Measurements from ENCODE around the gene DNM3.

Gene DNM3

GRCh38 chr1:171884475-171884874 lies 43.2 kb downstream of the DNM3 start:
- Histone ChIP-seq H3K36me3 (ENCODE audit: control insufficient read depth in 1 of 2, insufficient read depth in 2 of 2, low read length in 2 of 2) (no peaks in the 10 kb centered on the region), H3K4me3 (ENCODE audit: low read depth in 1 of 2, low read length in 2 of 2) (no peak overlapping the region), H3K27ac (ENCODE audit: low read depth, low read length) (no peak overlapping the region), H3K9ac (ENCODE audit: low read depth in 1 of 2, low read length in 2 of 2) (no peak overlapping the region), H3K27me3 (ENCODE audit: control insufficient read depth in 1 of 2, insufficient read depth in 2 of 2, low read length in 2 of 2) (no peaks in the 10 kb centered on the region), H3K9me3 (ENCODE audit: control insufficient read depth in 1 of 2, low read length in 2 of 2) (no peaks in the 10 kb centered on the region), H3K4me1 (ENCODE audit: control insufficient read depth in 1 of 2, insufficient read depth in 2 of 2, low read length in 2 of 2) (peaks cover 5 to 10% of the 10 kb centered on the region in 2 donors)

GRCh38 chr1:171890131-171890530 lies 48.8 kb downstream of the DNM3 start:
- Histone ChIP-seq H3K9ac (ENCODE audit: low read depth in 1 of 2, low read length in 2 of 2) (no peak overlapping the region), H3K4me1 (ENCODE audit: control insufficient read depth in 1 of 2, insufficient read depth in 2 of 2, low read length in 2 of 2) (no peaks in the 10 kb centered on the region), H3K4me3 (ENCODE audit: low read depth in 1 of 2, low read length in 2 of 2) (no peak overlapping the region), H3K9me3 (ENCODE audit: control insufficient read depth in 1 of 2, low read length in 2 of 2) (no peaks in the 10 kb centered on the region), H3K36me3 (ENCODE audit: control insufficient read depth in 1 of 2, insufficient read depth in 2 of 2, low read length in 2 of 2) (no peaks in the 10 kb centered on the region), H3K27me3 (ENCODE audit: control insufficient read depth in 1 of 2, insufficient read depth in 2 of 2, low read length in 2 of 2) (no peaks in the 10 kb centered on the region), H3K27ac (ENCODE audit: low read depth, low read length) (no peak overlapping the region)

DNA sequence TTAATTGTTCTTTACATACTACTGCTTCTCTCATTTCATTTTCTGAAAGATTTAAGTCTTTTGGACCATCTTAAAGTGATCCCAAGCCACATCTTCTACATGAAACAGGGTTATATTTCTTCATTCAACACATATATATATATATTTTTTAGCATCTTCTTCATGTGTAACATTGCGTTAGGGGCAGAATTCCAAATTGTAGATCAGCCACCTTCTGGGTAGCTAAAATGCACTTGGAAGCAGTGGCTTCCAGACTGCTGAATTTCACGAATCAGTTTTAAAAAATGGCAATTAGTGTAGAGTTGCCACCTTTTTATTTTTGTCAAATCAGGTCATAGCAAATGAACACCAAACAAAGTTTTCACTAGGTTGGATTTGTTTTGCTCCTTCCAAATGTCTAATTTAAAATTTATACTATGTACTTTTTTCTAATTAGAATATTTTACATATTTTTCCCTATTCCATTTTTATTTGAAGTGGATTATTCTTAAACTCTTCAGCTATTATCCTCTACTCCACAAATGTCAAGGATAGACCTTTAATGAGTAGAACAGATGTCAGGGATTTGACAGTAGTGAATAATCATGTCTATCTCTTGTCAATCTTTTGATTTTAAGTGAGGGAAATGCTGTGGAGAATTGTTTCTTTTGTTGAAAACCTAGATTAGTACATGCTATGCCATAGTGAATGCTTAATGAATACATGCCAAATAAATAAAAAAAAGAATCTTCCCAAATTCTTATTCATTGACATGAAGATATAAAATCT lies 55.8 kb downstream of the DNM3 start:
- H3K27ac ChIP-seq (ENCODE audit: low read depth, low read length): no peak overlapping the region
- no peaks in the 10 kb centered on the region for H3K9me3 ChIP-seq (ENCODE audit: control insufficient read depth in 1 of 2, low read length in 2 of 2)
- no peaks in the 10 kb centered on the region for H3K36me3 ChIP-seq (ENCODE audit: control insufficient read depth in 1 of 2, insufficient read depth in 2 of 2, low read length in 2 of 2)
- no peaks in the 10 kb centered on the region for H3K27me3 ChIP-seq (ENCODE audit: control insufficient read depth in 1 of 2, insufficient read depth in 2 of 2, low read length in 2 of 2)
- H3K9ac ChIP-seq (ENCODE audit: low read depth in 1 of 2, low read length in 2 of 2): no peak overlapping the region
- no peak overlapping the region for H3K4me3 ChIP-seq (ENCODE audit: low read depth in 1 of 2, low read length in 2 of 2)
- H3K4me1 ChIP-seq (ENCODE audit: control insufficient read depth in 1 of 2, insufficient read depth in 2 of 2, low read length in 2 of 2): no peaks in the 10 kb centered on the region

DNA sequence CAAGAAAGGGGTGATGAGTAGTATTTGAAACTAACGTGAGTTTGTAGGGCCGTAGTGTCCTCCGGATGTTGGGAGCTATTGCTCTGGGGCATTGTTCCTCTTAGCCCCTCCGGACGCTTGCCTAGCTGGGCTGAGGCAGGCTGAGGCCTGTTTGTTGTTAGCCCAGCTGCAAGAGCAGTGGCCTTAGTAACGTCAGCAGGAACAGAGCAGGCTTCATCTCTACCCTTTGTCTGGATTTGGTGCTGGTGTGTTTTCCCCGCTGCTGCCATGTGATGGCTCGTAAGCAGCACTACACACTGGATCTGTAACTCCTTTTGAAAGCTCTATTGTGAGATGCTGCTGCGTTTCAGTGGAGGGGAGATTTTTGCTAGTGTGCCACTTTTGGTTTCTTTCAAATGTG lies 57.6 kb downstream of the DNM3 start:
- no peaks in the 10 kb centered on the region for H3K36me3 ChIP-seq (ENCODE audit: control insufficient read depth in 1 of 2, insufficient read depth in 2 of 2, low read length in 2 of 2)
- H3K27ac ChIP-seq (ENCODE audit: low read depth, low read length): no peak overlapping the region
- no peaks in the 10 kb centered on the region for H3K27me3 ChIP-seq (ENCODE audit: control insufficient read depth in 1 of 2, insufficient read depth in 2 of 2, low read length in 2 of 2)
- H3K9ac ChIP-seq (ENCODE audit: low read depth in 1 of 2, low read length in 2 of 2): no peak overlapping the region
- H3K9me3 ChIP-seq (ENCODE audit: control insufficient read depth in 1 of 2, low read length in 2 of 2): no peaks in the 10 kb centered on the region
- no peaks in the 10 kb centered on the region for H3K4me1 ChIP-seq (ENCODE audit: control insufficient read depth in 1 of 2, insufficient read depth in 2 of 2, low read length in 2 of 2)
- H3K4me3 ChIP-seq (ENCODE audit: low read depth in 1 of 2, low read length in 2 of 2): no peak overlapping the region

DNA sequence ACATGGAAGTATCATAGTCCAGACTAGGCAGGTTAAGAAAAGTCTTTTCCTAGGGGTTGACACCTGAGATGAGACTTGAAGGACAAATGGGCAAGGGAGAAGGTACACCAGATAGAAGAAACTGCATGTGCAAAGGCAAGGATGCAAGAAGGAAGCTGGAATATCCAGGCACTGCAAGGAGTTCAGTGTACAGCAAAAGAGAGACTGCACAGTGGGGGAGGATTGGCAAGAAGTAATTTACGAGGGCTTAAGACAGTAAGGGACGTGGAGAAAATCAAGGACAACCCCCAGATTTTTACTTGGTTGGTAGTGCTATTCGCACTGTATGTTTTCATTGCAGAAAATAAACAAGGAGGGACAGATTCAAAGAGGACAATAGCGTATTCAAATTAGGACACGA lies 58.5 kb downstream of the DNM3 start:
- no peaks in the 10 kb centered on the region for H3K4me1 ChIP-seq (ENCODE audit: control insufficient read depth in 1 of 2, insufficient read depth in 2 of 2, low read length in 2 of 2)
- no peaks in the 10 kb centered on the region for H3K36me3 ChIP-seq (ENCODE audit: control insufficient read depth in 1 of 2, insufficient read depth in 2 of 2, low read length in 2 of 2)
- H3K9me3 ChIP-seq (ENCODE audit: control insufficient read depth in 1 of 2, low read length in 2 of 2): no peaks in the 10 kb centered on the region
- no peak overlapping the region for H3K27ac ChIP-seq (ENCODE audit: low read depth, low read length)
- H3K4me3 ChIP-seq (ENCODE audit: low read depth in 1 of 2, low read length in 2 of 2): no peak overlapping the region
- no peak overlapping the region for H3K9ac ChIP-seq (ENCODE audit: low read depth in 1 of 2, low read length in 2 of 2)
- H3K27me3 ChIP-seq (ENCODE audit: control insufficient read depth in 1 of 2, insufficient read depth in 2 of 2, low read length in 2 of 2): no peaks in the 10 kb centered on the region

DNA sequence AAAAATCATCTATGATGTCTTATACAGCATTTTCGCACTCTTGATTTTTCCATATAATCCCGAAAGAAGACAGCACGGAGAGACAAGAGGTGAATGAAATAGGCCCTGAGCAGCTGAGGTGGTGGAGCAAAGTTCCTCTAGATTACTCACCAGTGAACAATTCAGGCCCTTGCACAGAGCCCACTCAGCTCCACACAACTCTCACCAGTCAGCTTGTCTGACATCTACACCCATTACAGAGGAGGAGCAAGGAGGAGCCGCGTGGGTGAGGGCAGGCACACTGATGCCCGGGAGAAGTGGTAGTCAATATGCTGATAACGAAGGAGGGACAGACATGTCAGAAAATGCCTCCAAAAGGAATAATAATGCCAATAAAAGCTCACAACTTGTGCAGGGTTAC lies 59.9 kb downstream of the DNM3 start:
- no peaks in the 10 kb centered on the region for H3K9me3 ChIP-seq (ENCODE audit: control insufficient read depth in 1 of 2, low read length in 2 of 2)
- H3K4me1 ChIP-seq (ENCODE audit: control insufficient read depth in 1 of 2, insufficient read depth in 2 of 2, low read length in 2 of 2): no peaks in the 10 kb centered on the region
- no peak overlapping the region for H3K4me3 ChIP-seq (ENCODE audit: low read depth in 1 of 2, low read length in 2 of 2)
- H3K36me3 ChIP-seq (ENCODE audit: control insufficient read depth in 1 of 2, insufficient read depth in 2 of 2, low read length in 2 of 2): no peaks in the 10 kb centered on the region
- no peaks in the 10 kb centered on the region for H3K27me3 ChIP-seq (ENCODE audit: control insufficient read depth in 1 of 2, insufficient read depth in 2 of 2, low read length in 2 of 2)
- H3K9ac ChIP-seq (ENCODE audit: low read depth in 1 of 2, low read length in 2 of 2): no peak overlapping the region
- H3K27ac ChIP-seq (ENCODE audit: low read depth, low read length): no peak overlapping the region

DNA sequence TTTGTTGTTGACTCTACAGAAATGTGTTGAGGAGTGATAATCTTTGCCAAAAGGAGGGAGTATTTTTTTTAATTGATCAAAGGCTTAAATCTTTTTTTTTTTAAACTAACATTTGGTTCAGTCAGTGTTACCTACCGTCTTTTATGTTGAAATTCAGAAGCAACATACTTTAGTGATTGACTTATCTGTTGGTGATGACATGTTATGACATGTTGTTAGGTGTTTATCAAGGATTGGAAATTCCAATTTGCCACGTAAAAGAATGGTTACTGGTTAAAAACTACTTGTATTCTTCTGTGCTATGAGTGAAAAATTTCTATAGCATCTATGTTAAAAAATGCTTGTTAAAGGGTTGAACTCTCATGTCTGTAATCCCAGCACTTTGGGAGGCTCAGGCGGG lies 61.2 kb downstream of the DNM3 start:
- Histone ChIP-seq H3K4me3 (ENCODE audit: low read depth in 1 of 2, low read length in 2 of 2) (no peak overlapping the region), H3K36me3 (ENCODE audit: control insufficient read depth in 1 of 2, insufficient read depth in 2 of 2, low read length in 2 of 2) (no peaks in the 10 kb centered on the region), H3K9me3 (ENCODE audit: control insufficient read depth in 1 of 2, low read length in 2 of 2) (no peaks in the 10 kb centered on the region), H3K27me3 (ENCODE audit: control insufficient read depth in 1 of 2, insufficient read depth in 2 of 2, low read length in 2 of 2) (no peaks in the 10 kb centered on the region), H3K27ac (ENCODE audit: low read depth, low read length) (no peak overlapping the region), H3K4me1 (ENCODE audit: control insufficient read depth in 1 of 2, insufficient read depth in 2 of 2, low read length in 2 of 2) (no peaks in the 10 kb centered on the region), H3K9ac (ENCODE audit: low read depth in 1 of 2, low read length in 2 of 2) (no peak overlapping the region)

GRCh38 chr1:171904778-171905450 lies 63.6 kb downstream of the DNM3 start:
- Histone ChIP-seq H3K9ac (ENCODE audit: low read depth in 1 of 2, low read length in 2 of 2) (no peak overlapping the region), H3K36me3 (ENCODE audit: control insufficient read depth in 1 of 2, insufficient read depth in 2 of 2, low read length in 2 of 2) (no peaks in the 10 kb centered on the region)

GRCh38 chr1:171909711-171910110 lies 68.4 kb downstream of the DNM3 start:
- Histone ChIP-seq H3K9me3 (ENCODE audit: control insufficient read depth in 1 of 2, low read length in 2 of 2) (no peaks in the 10 kb centered on the region), H3K27ac (ENCODE audit: low read depth, low read length) (no peak overlapping the region), H3K4me3 (ENCODE audit: low read depth in 1 of 2, low read length in 2 of 2) (no peak overlapping the region), H3K27me3 (ENCODE audit: control insufficient read depth in 1 of 2, insufficient read depth in 2 of 2, low read length in 2 of 2) (no peaks in the 10 kb centered on the region), H3K9ac (ENCODE audit: low read depth in 1 of 2, low read length in 2 of 2) (no peak overlapping the region), H3K4me1 (ENCODE audit: control insufficient read depth in 1 of 2, insufficient read depth in 2 of 2, low read length in 2 of 2) (peaks cover 5 to 7% of the 10 kb centered on the region in 2 donors), H3K36me3 (ENCODE audit: control insufficient read depth in 1 of 2, insufficient read depth in 2 of 2, low read length in 2 of 2) (no peaks in the 10 kb centered on the region)

More at GRCh38 chr1:171904778-171905450, 63.6 kb downstream of the DNM3 start:
- Histone ChIP-seq H3K27ac (ENCODE audit: low read depth, low read length) (no peak overlapping the region), H3K27me3 (ENCODE audit: control insufficient read depth in 1 of 2, insufficient read depth in 2 of 2, low read length in 2 of 2) (no peaks in the 10 kb centered on the region), H3K4me3 (ENCODE audit: low read depth in 1 of 2, low read length in 2 of 2) (no peak overlapping the region), H3K9me3 (ENCODE audit: control insufficient read depth in 1 of 2, low read length in 2 of 2) (no peaks in the 10 kb centered on the region), H3K4me1 (ENCODE audit: control insufficient read depth in 1 of 2, insufficient read depth in 2 of 2, low read length in 2 of 2) (no peaks in the 10 kb centered on the region)

GRCh38 chr1:171910786-171911185 lies 69.5 kb downstream of the DNM3 start:
- Histone ChIP-seq H3K4me1 (ENCODE audit: control insufficient read depth in 1 of 2, insufficient read depth in 2 of 2, low read length in 2 of 2) (peaks cover 5 to 7% of the 10 kb centered on the region in 2 donors), H3K27ac (ENCODE audit: low read depth, low read length) (no peak overlapping the region), H3K9ac (ENCODE audit: low read depth in 1 of 2, low read length in 2 of 2) (no peak overlapping the region), H3K4me3 (ENCODE audit: low read depth in 1 of 2, low read length in 2 of 2) (no peak overlapping the region), H3K36me3 (ENCODE audit: control insufficient read depth in 1 of 2, insufficient read depth in 2 of 2, low read length in 2 of 2) (no peaks in the 10 kb centered on the region), H3K9me3 (ENCODE audit: control insufficient read depth in 1 of 2, low read length in 2 of 2) (no peaks in the 10 kb centered on the region), H3K27me3 (ENCODE audit: control insufficient read depth in 1 of 2, insufficient read depth in 2 of 2, low read length in 2 of 2) (no peaks in the 10 kb centered on the region)
